Spinal cord (tissue), 10 donors: ENCODE results near the gene MFSD2B. TPM values are rescaled to one million over a fixed set of nuclear protein-coding genes. Genes with fewer than 3 reads are reported as not detected.

Experiments
- DNase-seq, 6 donors: peaks; one replicate each; pipeline versions ENCODE4 v3.0.0 to v3.0.0-alpha.2; 2013 to 2015; ENCODE audit warnings: low spot score in 6 of 6, low read depth in 4 of 6
- H3K27ac ChIP-seq: one replicate; pipeline ENCODE4 v1.5.1; 2013; ENCODE audit warnings: low read depth, low read length, control low read depth
- H3K27me3 ChIP-seq: one replicate; pipeline ENCODE4 v1.6.1; 2013; ENCODE audit warnings: low read length; ENCODE audit not compliant: control insufficient read depth, insufficient read depth
- H3K36me3 ChIP-seq: one replicate; pipeline ENCODE4 v1.6.1; 2013; ENCODE audit warnings: low read length; ENCODE audit not compliant: control insufficient read depth, insufficient read depth
- H3K4me1 ChIP-seq: one replicate; pipeline ENCODE4 v1.6.1; 2013; ENCODE audit warnings: low read length; ENCODE audit not compliant: control insufficient read depth, insufficient read depth
- H3K4me3 ChIP-seq: one replicate; pipeline ENCODE4 v1.5.1; 2013; ENCODE audit warnings: low read depth, low read length, control low read depth
- H3K9me3 ChIP-seq: one replicate; pipeline ENCODE4 v1.6.1; 2013; ENCODE audit warnings: low read length; ENCODE audit not compliant: control insufficient read depth, insufficient read depth
- WGBS: methylation state at CpG from one replicate; pipeline ENCODE4 v1.1.5; 2013; ENCODE audit warnings: missing lambda C conversion rate; ENCODE audit not compliant: insufficient coverage; 5-methylcytosine and 5-hydroxymethylcytosine counted together
- polyA plus RNA-seq, 2 donors: library from polyadenylated mRNA; unstranded; fragments of 120-200 nt; gene quantifications; one replicate each; pipeline ENCODE4 v1.2.1, GENCODE V29; 2013; ENCODE audit not compliant: insufficient read length in 2 of 2
- total RNA-seq, 2 donors: library from RNA; depleted of rRNA in 1 of 2; stranded (reverse); fragments of 120-200 nt in 1 of 2; fragments of >200 nt in 1 of 2; gene quantifications; one replicate each; pipeline versions ENCODE4 v1.2.3 to v1.2.4, GENCODE V29; 2013 to 2014
- donor health status: healthy.

Gene MFSD2B
- total and polyA plus RNA-seq, 4 donors = 1.1 to 5.2 (median 2.9) TPM

DNA sequence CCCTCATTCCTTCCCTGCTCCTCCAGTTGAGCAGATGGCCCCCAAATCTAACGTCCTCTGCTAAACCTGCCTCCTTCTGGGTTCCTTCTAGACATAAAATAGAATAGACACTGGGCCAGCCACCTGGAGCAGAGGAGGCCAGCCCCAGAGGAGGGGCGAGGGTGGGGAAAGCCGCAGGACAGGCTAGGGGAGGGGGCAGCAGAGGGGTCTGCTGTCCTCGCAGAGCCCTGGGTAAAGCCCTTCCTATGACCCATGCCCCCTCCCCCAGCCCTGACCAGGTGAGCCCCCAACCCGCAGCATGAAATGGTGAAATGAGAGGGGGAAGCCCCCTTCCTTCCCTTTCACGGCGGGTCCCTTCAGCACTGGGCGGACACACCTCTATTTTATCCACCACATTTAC, 7.8 kb downstream of the MFSD2B start:
- WGBS = 33% methylated on average over 1 of the region's 8 CpGs
- Histone ChIP-seq H3K4me1 (no peaks in the 10 kb centered on the region), H3K36me3 (peaks cover 24% of the 10 kb centered on the region), H3K9me3 (no peaks in the 10 kb centered on the region), H3K27me3 (no peaks in the 10 kb centered on the region), H3K27ac (no peak overlapping the region), H3K4me3 (no peak overlapping the region)
- no peak for DNase-seq

DNA sequence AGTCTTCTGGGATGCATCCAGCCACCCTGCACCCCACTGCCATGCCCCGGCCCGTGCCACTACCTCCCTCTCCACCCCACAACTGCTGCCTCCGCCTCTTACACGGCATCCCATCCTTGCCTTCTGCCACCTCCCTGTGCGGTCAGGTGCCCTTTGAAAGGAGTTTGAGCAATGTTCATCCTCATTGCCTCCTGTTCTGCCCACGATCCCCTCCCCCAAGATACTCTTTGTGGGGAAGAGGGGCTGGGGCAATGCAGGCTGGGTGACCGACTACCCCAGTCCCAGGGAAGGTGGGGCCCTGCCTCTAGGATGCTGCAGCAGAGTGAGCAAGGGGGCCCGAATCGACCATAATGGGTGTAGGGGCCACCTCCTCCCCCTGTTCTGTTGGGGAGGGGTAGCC, 8.4 kb downstream of the MFSD2B start:
- Histone ChIP-seq H3K27me3 (no peaks in the 10 kb centered on the region), H3K4me1 (no peaks in the 10 kb centered on the region), H3K4me3 (no peak overlapping the region), H3K9me3 (no peaks in the 10 kb centered on the region), H3K36me3 (peaks cover 29% of the 10 kb centered on the region), H3K27ac (no peak overlapping the region)
- 75% methylated on average over 5 of the region's 9 CpGs for WGBS
- no peak for DNase-seq

- DNase-seq = no peak
- WGBS = 90% methylated on average over 2 of the region's 5 CpGs
- no peaks in the 10 kb centered on the region for H3K9me3 ChIP-seq
- no peaks in the 10 kb centered on the region for H3K27me3 ChIP-seq
- no peaks in the 10 kb centered on the region for H3K4me1 ChIP-seq
- H3K27ac ChIP-seq = no peak overlapping the region
- H3K4me3 ChIP-seq = no peak overlapping the region
- H3K36me3 ChIP-seq = peaks cover 42% of the 10 kb centered on the region
Observed at GRCh38 chr2:24019729-24020128, 9.8 kb downstream of the MFSD2B start.

GRCh38 chr2:24020244-24020643, 10.4 kb downstream of the MFSD2B start:
- H3K4me3 ChIP-seq = no peak overlapping the region
- H3K9me3 ChIP-seq = no peaks in the 10 kb centered on the region
- no CpG with 5 or more reads among the region's 4 CpGs for WGBS
- H3K27ac ChIP-seq = no peak overlapping the region
- H3K4me1 ChIP-seq = no peaks in the 10 kb centered on the region
- peaks cover 48% of the 10 kb centered on the region for H3K36me3 ChIP-seq
- no peak for DNase-seq
- no peaks in the 10 kb centered on the region for H3K27me3 ChIP-seq

DNA sequence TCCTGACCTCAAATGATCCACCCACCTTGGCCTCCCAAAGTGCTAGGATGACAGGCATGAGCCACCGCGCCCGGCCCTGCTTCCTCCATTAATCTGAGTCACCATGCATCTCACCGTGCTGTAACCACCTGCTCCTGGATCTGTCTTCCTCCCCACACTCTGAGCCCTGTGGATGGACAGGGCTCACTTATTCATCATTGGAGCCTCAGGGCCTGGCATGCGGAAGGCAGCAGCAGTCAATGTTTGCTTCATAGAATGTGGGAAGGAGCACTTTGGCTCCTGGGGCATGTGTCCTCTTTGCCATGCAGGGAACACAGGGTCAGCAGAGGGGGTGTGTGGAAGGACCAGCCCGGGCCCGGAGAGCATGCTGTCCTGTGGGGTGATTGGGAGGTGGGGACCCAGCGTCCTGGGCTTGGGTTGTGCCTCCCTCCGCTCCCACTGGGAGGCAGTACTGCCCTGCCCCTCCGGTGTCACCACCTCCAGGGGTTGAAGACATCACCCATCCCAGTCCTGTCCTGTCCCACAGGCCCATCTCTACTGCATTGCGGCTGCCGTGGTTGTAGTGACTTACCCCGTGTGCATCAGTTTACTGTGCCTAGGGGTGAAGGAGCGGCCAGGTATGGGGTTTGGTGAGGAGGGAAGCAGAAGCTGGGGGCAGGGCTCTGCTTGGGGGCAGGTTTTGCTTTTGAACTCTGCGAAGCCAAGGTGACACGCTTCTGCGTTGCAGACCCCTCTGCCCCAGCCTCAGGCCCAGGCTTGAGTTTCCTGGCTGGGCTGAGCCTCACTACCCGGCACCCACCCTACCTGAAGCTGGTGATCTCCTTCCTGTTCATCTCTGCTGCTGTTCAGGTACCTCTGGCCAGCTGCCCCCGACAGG, 11.5 kb downstream of the MFSD2B start:
- no peaks in the 10 kb centered on the region for H3K9me3 ChIP-seq
- WGBS = 76% methylated on average over 16 of the region's 19 CpGs
- no peaks in the 10 kb centered on the region for H3K27me3 ChIP-seq
- no peak overlapping the region for H3K27ac ChIP-seq
- no peak for DNase-seq
- no peaks in the 10 kb centered on the region for H3K4me1 ChIP-seq
- no peak overlapping the region for H3K4me3 ChIP-seq
- H3K36me3 ChIP-seq = peaks cover 54% of the 10 kb centered on the region

- DNase-seq = no peak
- no peak overlapping the region for H3K27ac ChIP-seq
- no peaks in the 10 kb centered on the region for H3K4me1 ChIP-seq
- H3K36me3 ChIP-seq = peaks cover 44% of the 10 kb centered on the region
- H3K4me3 ChIP-seq = no peak overlapping the region
- WGBS = 94% methylated on average over 12 of the region's 14 CpGs
- H3K27me3 ChIP-seq = no peaks in the 10 kb centered on the region
- no peaks in the 10 kb centered on the region for H3K9me3 ChIP-seq
Observed at GRCh38 chr2:24022324-24022974, 12.6 kb downstream of the MFSD2B start.

DNA sequence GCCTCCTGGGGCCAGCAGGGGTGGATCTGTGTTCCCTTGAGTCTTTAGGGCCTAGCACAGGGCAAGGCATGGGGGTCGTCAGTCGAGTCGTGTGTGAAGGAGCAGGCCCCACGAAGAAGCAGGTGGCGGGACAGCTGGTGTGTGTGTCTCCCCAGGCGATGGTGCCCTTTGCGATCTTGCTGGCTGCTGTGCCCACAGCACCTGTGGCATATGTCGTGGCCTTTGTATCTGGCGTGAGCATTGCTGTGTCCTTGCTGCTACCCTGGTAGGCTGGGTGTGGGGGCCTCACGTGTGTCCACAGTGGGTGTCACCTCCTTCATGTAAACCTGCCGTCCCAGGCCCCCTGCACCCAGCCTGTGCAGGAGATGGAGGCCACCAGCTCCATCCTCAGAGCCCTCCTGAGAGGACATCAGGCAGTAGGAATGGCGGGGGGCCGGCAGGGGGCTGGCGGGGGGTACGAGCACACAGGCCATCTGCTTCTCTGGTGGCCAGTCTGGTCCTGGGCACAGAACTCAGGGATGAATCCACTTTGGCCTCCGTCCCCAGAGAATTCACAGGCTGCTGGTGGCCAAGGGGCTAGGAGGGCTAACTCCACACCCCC, 13.2 kb downstream of the MFSD2B start:
- H3K27me3 ChIP-seq = no peaks in the 10 kb centered on the region
- no peak overlapping the region for H3K4me3 ChIP-seq
- H3K36me3 ChIP-seq = peaks cover 46% of the 10 kb centered on the region
- no peak overlapping the region for H3K27ac ChIP-seq
- no peaks in the 10 kb centered on the region for H3K4me1 ChIP-seq
- no peak for DNase-seq
- 94% methylated on average over 14 of the region's 16 CpGs for WGBS
- H3K9me3 ChIP-seq = no peaks in the 10 kb centered on the region

GRCh38 chr2:24024018-24024417, 14.1 kb downstream of the MFSD2B start:
- WGBS = 77% methylated on average over 12 of the region's 12 CpGs
- no peak overlapping the region for H3K4me3 ChIP-seq
- DNase-seq = no peak
- H3K9me3 ChIP-seq = no peaks in the 10 kb centered on the region
- H3K27ac ChIP-seq = no peak overlapping the region
- peaks cover 48% of the 10 kb centered on the region for H3K36me3 ChIP-seq
- H3K4me1 ChIP-seq = no peaks in the 10 kb centered on the region
- H3K27me3 ChIP-seq = no peaks in the 10 kb centered on the region

DNA sequence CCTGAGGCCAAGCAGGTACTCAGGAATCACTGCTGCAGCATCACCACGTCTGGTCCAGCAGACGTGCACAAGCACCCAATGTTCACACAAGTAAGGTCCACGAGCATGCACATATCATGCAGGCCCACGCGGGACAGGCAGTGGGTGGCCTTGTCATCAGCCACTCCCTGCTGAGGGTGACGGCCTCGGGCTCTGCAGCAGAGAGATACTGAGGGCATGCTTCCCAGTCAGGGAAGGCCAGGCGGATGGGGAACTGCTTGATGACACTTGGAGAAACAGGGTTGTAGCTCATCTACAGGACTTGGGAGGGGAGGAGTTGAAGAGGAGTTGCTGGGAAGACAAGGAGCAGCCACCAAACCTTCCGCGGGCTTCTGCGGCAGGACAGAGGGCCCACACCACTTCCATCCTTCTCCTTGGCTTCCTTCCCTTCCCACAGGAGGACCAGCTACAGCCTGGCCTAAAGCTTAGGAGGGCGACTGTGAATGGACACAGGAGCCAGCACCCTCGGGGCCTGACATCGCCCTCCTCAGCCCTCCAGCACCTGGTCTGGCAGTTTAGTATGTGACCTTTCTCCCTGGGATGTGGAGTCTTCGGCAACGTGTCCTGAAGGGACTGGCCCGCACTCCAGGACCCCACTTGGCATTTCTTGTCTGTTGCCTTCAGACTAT, 15.2 kb downstream of the MFSD2B start:
- no peaks in the 10 kb centered on the region for H3K27me3 ChIP-seq
- 94% methylated on average over 17 of the region's 17 CpGs for WGBS
- H3K27ac ChIP-seq = no peak overlapping the region
- H3K36me3 ChIP-seq = peaks cover 52% of the 10 kb centered on the region
- H3K4me3 ChIP-seq = no peak overlapping the region
- no peaks in the 10 kb centered on the region for H3K9me3 ChIP-seq
- H3K4me1 ChIP-seq = no peaks in the 10 kb centered on the region
- no peak for DNase-seq
